Hepatocyte (in vitro differentiated cells): ENCODE data around the gene ZIC3. TPM values are rescaled to one million over a fixed set of nuclear protein-coding genes. Genes with fewer than 3 reads are reported as not detected.

Source experiments
- DNase-seq: peaks from one replicate; pipeline ENCODE4 v3.0.0-alpha.2; 2016; ENCODE audit warnings: low spot score
- H2AFZ ChIP-seq: fragments of 200-600 bp; sonication (generic); 2 replicates; pipeline ENCODE4 v1.6.0; 2016; ENCODE audit warnings: antibody characterized with exemption, mild to moderate bottlenecking
- H3K27ac ChIP-seq: fragments of 200-600 bp; sonication (generic); 2 replicates; pipeline ENCODE4 v1.5.1; 2016; ENCODE audit warnings: mild to moderate bottlenecking
- H3K27me3 ChIP-seq: fragments of 200-600 bp; sonication (generic); 2 replicates; pipeline ENCODE4 v1.6.1; 2016
- H3K36me3 ChIP-seq: fragments of 200-600 bp; sonication (generic); replicated peaks from 2 replicates; pipeline ENCODE4 v1.5.1; 2016; ENCODE audit warnings: low read depth; ENCODE audit not compliant: insufficient read depth
- H3K4me1 ChIP-seq: fragments of 200-600 bp; sonication (generic); 2 replicates; pipeline ENCODE4 v1.5.1; 2016; ENCODE audit warnings: mild to moderate bottlenecking, moderate library complexity; ENCODE audit not compliant: insufficient read depth
- H3K4me2 ChIP-seq: fragments of 200-600 bp; sonication (generic); 2 replicates; pipeline ENCODE4 v1.6.0; 2016
- H3K4me3 ChIP-seq: fragments of 200-600 bp; sonication (generic); 2 replicates; pipeline ENCODE4 v1.5.1; 2016; ENCODE audit warnings: mild to moderate bottlenecking
- H3K79me2 ChIP-seq: fragments of 200-600 bp; sonication (generic); 2 replicates; pipeline ENCODE4 v1.6.0; 2017; ENCODE audit warnings: mild to moderate bottlenecking
- H3K9me2 ChIP-seq: fragments of 200-600 bp; sonication (generic); replicated peaks from 2 replicates; pipeline ENCODE4 v1.6.0; 2017; ENCODE audit warnings: mild to moderate bottlenecking; ENCODE audit not compliant: insufficient read depth
- H3K9me3 ChIP-seq: fragments of 200-600 bp; sonication (generic); 2 replicates; pipeline ENCODE4 v1.5.1; 2016; ENCODE audit warnings: low read depth, mild to moderate bottlenecking
- H4K20me1 ChIP-seq: fragments of 200-600 bp; sonication (generic); 2 replicates; pipeline ENCODE4 v1.6.0; 2016; ENCODE audit warnings: mild to moderate bottlenecking; ENCODE audit not compliant: insufficient read depth, poor library complexity, severe bottlenecking
- EZH2 ChIP-seq: fragments of 200-600 bp; sonication (generic); IDR thresholded peaks from 2 replicates; pipeline ENCODE4 v1.6.1; 2016; ENCODE audit warnings: antibody characterized with exemption, mild to moderate bottlenecking, borderline replicate concordance
- EZH2phosphoT487 ChIP-seq: fragments of 200-600 bp; sonication (generic); IDR thresholded peaks from one replicate; pipeline ENCODE4 v1.6.1; 2018; ENCODE audit warnings: antibody characterized with exemption, mild to moderate bottlenecking, low read depth, moderate library complexity; ENCODE audit not compliant: unreplicated experiment, severe bottlenecking
- WGBS: methylation state at CpG from one replicate; pipeline ENCODE4 v1.1.6; 2016; ENCODE audit warnings: low lambda C conversion rate; ENCODE audit errors: missing lambda C conversion rate; 5-methylcytosine and 5-hydroxymethylcytosine counted together
- polyA plus RNA-seq: library from polyadenylated mRNA; unstranded; fragments of >200 nt; fragmentation: Nextera tagmentation; extraction: Ambion mirVana; gene quantifications from 2 replicates; pipeline ENCODE4 v1.2.1, GENCODE V29; 2016
- total RNA-seq: library from RNA; depleted of rRNA; stranded (reverse); fragments of >200 nt; gene quantifications from 2 replicates; pipeline ENCODE4 v1.2.3, GENCODE V29; 2014
- TF ChIP-seq, protein P1 (sequence below): fragments of 200-600 bp; sonication (generic); IDR thresholded peaks from 2 replicates; pipeline ENCODE4 v1.5.1; 2016; ENCODE audit warnings: antibody characterized with exemption, mild to moderate bottlenecking; ENCODE audit not compliant: poor library complexity

The ZIC3 gene
- total and polyA plus RNA-seq, 2 experiments from 2014 or later, result 0.13 TPM; not detected in 1

DNA sequence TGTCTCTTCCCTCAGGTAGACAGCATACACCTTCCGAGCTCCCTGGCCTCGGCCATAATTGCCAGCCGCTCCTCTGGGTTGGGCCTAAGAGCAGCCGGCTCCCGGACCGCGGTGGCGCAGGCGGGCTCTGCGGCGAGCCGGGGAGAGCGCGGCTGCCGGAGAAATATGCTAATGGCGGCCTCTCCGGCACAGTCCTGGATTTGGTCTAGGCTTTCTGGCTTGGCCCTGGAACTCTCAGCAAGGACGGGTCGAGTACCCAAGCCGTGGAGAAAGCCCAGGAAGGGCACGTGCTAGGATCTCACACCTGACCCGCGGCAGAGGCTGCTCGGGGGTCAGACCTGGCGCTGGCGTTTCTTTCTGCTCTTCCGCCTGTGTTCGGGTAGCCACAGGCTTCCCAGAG lies 18.6 kb upstream of the ZIC3 start:
- 37% methylated on average over 28 of the region's 28 CpGs for WGBS
- TF ChIP-seq, protein P1, sequence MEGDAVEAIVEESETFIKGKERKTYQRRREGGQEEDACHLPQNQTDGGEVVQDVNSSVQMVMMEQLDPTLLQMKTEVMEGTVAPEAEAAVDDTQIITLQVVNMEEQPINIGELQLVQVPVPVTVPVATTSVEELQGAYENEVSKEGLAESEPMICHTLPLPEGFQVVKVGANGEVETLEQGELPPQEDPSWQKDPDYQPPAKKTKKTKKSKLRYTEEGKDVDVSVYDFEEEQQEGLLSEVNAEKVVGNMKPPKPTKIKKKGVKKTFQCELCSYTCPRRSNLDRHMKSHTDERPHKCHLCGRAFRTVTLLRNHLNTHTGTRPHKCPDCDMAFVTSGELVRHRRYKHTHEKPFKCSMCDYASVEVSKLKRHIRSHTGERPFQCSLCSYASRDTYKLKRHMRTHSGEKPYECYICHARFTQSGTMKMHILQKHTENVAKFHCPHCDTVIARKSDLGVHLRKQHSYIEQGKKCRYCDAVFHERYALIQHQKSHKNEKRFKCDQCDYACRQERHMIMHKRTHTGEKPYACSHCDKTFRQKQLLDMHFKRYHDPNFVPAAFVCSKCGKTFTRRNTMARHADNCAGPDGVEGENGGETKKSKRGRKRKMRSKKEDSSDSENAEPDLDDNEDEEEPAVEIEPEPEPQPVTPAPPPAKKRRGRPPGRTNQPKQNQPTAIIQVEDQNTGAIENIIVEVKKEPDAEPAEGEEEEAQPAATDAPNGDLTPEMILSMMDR, result no peak
- peak; percentile 24 for TF ChIP-seq EZH2
- Histone ChIP-seq H3K4me2 (peak overlapping the region; percentile 56), H3K4me1 (no peaks in the 10 kb centered on the region), H3K36me3 (no peaks in the 10 kb centered on the region), H4K20me1 (no peaks in the 10 kb centered on the region), H2AFZ (no peak overlapping the region), H3K27ac (no peak overlapping the region), H3K27me3 (peaks cover 73% of the 10 kb centered on the region), H3K79me2 (no peaks in the 10 kb centered on the region), H3K9me3 (no peaks in the 10 kb centered on the region), H3K9me2 (no peaks in the 10 kb centered on the region), H3K4me3 (no peak overlapping the region)
- DNase-seq, result no peak

DNA sequence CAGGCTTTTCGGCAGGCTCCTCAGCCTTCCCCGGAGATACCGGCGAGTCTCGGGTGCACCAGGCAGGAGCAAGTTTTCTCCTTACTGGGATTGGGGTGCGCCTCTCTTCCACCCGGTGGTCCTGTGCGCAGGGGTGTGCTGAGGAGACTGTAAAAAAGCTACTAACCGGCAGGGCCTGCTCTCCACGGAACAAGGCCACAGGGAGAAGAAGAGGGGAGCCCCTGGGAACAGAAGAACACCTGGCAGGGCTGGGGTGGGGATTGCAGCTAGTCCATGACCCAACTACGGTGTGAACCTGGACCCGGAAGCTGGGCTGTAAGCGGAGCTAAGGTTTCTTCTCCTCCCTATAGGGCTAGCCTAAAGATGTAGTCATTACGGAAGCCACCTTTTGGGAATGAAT lies 17.7 kb upstream of the ZIC3 start:
- no peak for DNase-seq
- Histone ChIP-seq H3K4me2 (no peak overlapping the region), H3K4me1 (no peaks in the 10 kb centered on the region), H3K9me2 (no peaks in the 10 kb centered on the region), H3K4me3 (no peak overlapping the region), H3K9me3 (no peaks in the 10 kb centered on the region), H2AFZ (no peak overlapping the region), H4K20me1 (no peaks in the 10 kb centered on the region), H3K27me3 (peaks cover 79% of the 10 kb centered on the region), H3K27ac (no peak overlapping the region), H3K36me3 (no peaks in the 10 kb centered on the region), H3K79me2 (no peaks in the 10 kb centered on the region)
- TF ChIP-seq, protein P1, result no peak
- TF ChIP-seq EZH2, result no peak
- no peak for TF ChIP-seq EZH2phosphoT487
- 51% methylated on average over 14 of the region's 14 CpGs for WGBS

DNA sequence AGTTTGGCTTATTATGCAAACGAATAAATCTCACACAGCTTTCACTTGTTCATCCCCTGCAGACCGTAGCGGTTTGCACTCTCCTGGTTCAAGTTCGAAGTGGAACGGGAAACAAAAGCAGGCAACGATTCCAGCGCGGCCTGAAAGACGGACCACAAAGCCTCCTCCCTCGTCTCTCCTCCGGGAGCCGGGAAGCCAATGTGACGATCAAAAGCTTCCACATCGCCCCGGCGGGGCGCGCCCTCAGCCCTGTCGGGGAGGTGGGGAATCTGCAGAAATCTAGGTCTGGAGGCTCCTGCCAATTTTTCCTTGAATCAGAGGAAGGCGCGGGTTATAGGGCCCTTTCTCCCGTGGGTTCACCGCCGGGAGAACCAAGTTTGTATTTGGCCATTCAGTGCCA lies 16.9 kb upstream of the ZIC3 start:
- Histone ChIP-seq H3K79me2 (no peaks in the 10 kb centered on the region), H3K4me1 (no peaks in the 10 kb centered on the region), H3K27me3 (peaks cover 79% of the 10 kb centered on the region), H3K9me2 (no peaks in the 10 kb centered on the region), H3K4me2 (no peak overlapping the region), H3K9me3 (no peaks in the 10 kb centered on the region), H3K27ac (no peak overlapping the region), H2AFZ (no peak overlapping the region), H3K4me3 (no peak overlapping the region), H3K36me3 (no peaks in the 10 kb centered on the region), H4K20me1 (no peaks in the 10 kb centered on the region)
- WGBS, result 45% methylated on average over 24 of the region's 24 CpGs
- DNase-seq, result no peak
- TF ChIP-seq EZH2 (no peak), EZH2phosphoT487 (no peak)
- TF ChIP-seq, protein P1, result no peak
